GM12864 (cell line): ENCODE measurements around the gene TRIM40.

Experiments used
- DNase-seq: peaks from one replicate; pipeline ENCODE4 v3.0.0-alpha.2; 2011; ENCODE audit warnings: low read depth
- H3K4me3 ChIP-seq: 2 replicates; pipeline ENCODE4 v1.5.1; 2011; ENCODE audit warnings: mild to moderate bottlenecking, low read depth, low read length, control low read depth
- CTCF ChIP-seq: IDR thresholded peaks from 2 replicates; pipeline ENCODE4 v1.5.1; 2011; ENCODE audit warnings: low read depth, mild to moderate bottlenecking, moderate library complexity, low read length, control low read depth, inconsistent platforms; ENCODE audit errors: missing control alignments

Gene TRIM40

GRCh38 chr6:30175765-30176164, 39.8 kb downstream of the TRIM40 start:
- no peak for TF ChIP-seq CTCF
- DNase-seq: no peak
- no peak overlapping the region for H3K4me3 ChIP-seq

DNA sequence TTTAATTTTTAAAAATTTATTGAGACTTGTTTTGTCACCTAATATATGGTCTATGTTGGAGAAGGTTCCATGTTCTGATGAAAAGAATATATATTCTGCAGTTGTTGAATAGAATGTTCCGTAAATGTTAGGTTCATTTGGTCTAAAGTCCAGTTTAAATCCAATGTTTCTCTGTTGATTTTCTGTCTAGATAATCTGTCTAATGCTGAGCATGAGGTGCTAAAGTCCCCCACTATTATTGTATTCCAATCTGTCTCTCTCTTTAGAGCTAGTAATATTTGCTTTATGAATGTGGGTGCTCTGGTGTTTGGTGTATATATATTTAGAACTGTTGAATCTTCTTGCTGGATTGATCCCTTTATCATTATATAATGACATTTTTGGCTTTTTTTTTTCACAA, 42.9 kb downstream of the TRIM40 start:
- no peak for DNase-seq
- no peak overlapping the region for H3K4me3 ChIP-seq
- no peak for TF ChIP-seq CTCF

DNA sequence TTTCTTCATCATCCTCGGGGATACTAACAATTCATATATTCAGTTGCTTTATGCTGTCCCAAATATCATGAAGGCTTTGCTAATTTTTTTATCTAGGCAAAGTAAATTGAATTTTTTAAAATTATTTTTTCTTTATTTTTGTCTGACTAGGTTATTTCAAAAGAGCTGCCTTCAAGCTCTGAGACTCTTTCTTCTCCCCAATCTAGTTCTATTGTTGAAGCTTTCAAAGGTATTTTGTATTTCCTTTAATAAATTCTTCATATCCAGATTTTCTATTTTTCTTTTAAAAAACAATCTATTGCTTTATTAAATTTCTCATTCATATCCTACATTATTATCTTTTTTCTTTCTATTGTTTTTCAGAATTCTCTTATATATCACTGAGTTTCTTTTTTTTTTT, 44.2 kb downstream of the TRIM40 start:
- no peak for DNase-seq
- no peak overlapping the region for H3K4me3 ChIP-seq
- TF ChIP-seq CTCF: no peak

GRCh38 chr6:30184417-30185031, 48.6 kb downstream of the TRIM40 start:
- H3K4me3 ChIP-seq: no peak overlapping the region
- TF ChIP-seq CTCF: no peak
- DNase-seq: no peak

DNA sequence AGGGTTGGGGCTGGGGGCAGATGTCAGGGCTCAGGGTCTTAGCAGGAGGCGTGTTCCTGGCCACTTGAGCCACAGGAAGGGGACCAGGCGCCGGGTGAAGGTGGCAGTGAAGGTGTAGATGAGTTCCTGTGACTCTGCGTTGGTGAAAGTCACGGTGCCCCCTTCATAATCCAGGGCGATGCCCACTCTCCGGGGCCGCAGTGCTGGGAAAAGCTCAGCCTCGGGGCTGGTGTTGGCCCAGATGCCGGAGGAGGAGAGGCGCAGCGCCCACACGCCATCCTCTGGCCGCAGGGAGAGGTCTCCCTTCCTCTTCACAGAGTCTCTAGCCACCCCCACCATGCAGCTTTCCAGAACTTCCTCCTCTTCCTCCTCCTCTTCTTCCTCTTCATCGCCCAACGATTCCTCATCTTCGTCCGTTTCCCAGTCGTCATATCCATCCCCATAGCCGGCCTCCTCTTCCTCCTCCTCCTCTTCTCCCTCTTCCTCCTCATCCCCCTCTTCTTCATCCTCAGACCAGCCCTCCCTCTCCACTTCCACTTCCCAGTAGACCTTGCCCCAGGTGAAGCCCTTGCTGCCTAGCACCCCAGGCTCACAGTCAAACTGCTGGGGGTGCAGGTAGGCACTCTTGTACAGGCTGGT, 50.0 kb downstream of the TRIM40 start:
- H3K4me3 ChIP-seq: no peak overlapping the region
- DNase-seq: no peak
- TF ChIP-seq CTCF: no peak

- no peak for DNase-seq
- H3K4me3 ChIP-seq: no peak overlapping the region
- TF ChIP-seq CTCF: no peak
These were observed 52.6 kb downstream of the TRIM40 start for GRCh38 chr6:30188541-30188940.

GRCh38 chr6:30192076-30192475, 56.1 kb downstream of the TRIM40 start:
- TF ChIP-seq CTCF: no peak
- no peak for DNase-seq
- no peak overlapping the region for H3K4me3 ChIP-seq
